ENCODE data around the gene LRRC4C.

LRRC4C gene

GRCh38 chr11:40118780-40119179 is 1340.7 kb downstream of the LRRC4C start:
- Histone ChIP-seq H3K4me3 (ENCODE audit: low read length in 2 of 2) (no peak overlapping the region), H3K4me1 (ENCODE audit: control insufficient read depth in 2 of 2, insufficient read depth in 2 of 2, low read length in 2 of 2) (no peaks in the 10 kb centered on the region), H3K9me3 (ENCODE audit: control insufficient read depth in 2 of 2, low read length in 2 of 2) (no peaks in the 10 kb centered on the region), H3K36me3 (ENCODE audit: control insufficient read depth in 2 of 2, insufficient read depth in 2 of 2, low read length in 2 of 2) (no peaks in the 10 kb centered on the region), H3K27ac (ENCODE audit: low read depth in 2 of 2, low read length in 2 of 2) (no peak overlapping the region), H3K9ac (ENCODE audit: low read depth in 1 of 2, low read length in 2 of 2) (no peak overlapping the region), H3K27me3 (ENCODE audit: control insufficient read depth in 2 of 2, insufficient read depth in 2 of 2, low read length in 2 of 2) (no peaks in the 10 kb centered on the region)

- H3K4me3 ChIP-seq (ENCODE audit: low read length in 2 of 2), result no peak overlapping the region
- no peaks in the 10 kb centered on the region for H3K36me3 ChIP-seq (ENCODE audit: control insufficient read depth in 2 of 2, insufficient read depth in 2 of 2, low read length in 2 of 2)
- H3K9me3 ChIP-seq (ENCODE audit: control insufficient read depth in 2 of 2, low read length in 2 of 2), result no peaks in the 10 kb centered on the region
- no peaks in the 10 kb centered on the region for H3K4me1 ChIP-seq (ENCODE audit: control insufficient read depth in 2 of 2, insufficient read depth in 2 of 2, low read length in 2 of 2)
- H3K27ac ChIP-seq (ENCODE audit: low read depth in 2 of 2, low read length in 2 of 2), result no peak overlapping the region
- no peak overlapping the region for H3K9ac ChIP-seq (ENCODE audit: low read depth in 1 of 2, low read length in 2 of 2)
- no peaks in the 10 kb centered on the region for H3K27me3 ChIP-seq (ENCODE audit: control insufficient read depth in 2 of 2, insufficient read depth in 2 of 2, low read length in 2 of 2)
These were observed 1341.4 kb downstream of the LRRC4C start for GRCh38 chr11:40118026-40118425.

GRCh38 chr11:40104941-40105550 is 1354.4 kb downstream of the LRRC4C start:
- Histone ChIP-seq H3K27me3 (ENCODE audit: control insufficient read depth in 2 of 2, insufficient read depth in 2 of 2, low read length in 2 of 2) (no peaks in the 10 kb centered on the region), H3K36me3 (ENCODE audit: control insufficient read depth in 2 of 2, insufficient read depth in 2 of 2, low read length in 2 of 2) (no peaks in the 10 kb centered on the region), H3K9ac (ENCODE audit: low read depth in 1 of 2, low read length in 2 of 2) (no peak overlapping the region), H3K4me3 (ENCODE audit: low read length in 2 of 2) (no peak overlapping the region), H3K9me3 (ENCODE audit: control insufficient read depth in 2 of 2, low read length in 2 of 2) (no peaks in the 10 kb centered on the region), H3K27ac (ENCODE audit: low read depth in 2 of 2, low read length in 2 of 2) (no peak overlapping the region), H3K4me1 (ENCODE audit: control insufficient read depth in 2 of 2, insufficient read depth in 2 of 2, low read length in 2 of 2) (no peaks in the 10 kb centered on the region)

DNA sequence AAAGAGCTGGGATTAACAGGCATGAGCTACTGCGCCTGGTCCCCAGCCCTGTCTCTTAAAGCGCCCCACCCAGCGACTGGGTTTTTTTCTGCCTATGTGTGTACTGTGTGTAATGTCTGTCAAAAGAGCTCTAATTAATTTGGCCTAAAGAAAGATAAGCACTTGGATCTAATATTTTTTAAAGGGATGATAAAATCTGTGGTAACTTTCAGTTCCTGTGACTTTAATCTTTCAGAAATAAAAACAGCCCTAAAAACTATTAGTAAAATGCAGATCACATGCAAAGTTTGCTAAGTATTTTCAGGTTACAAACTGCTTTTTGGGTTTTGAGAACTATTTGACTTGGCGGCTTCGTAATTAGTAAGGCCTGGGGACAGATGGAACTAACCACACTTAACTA is 1358.7 kb downstream of the LRRC4C start:
- Histone ChIP-seq H3K27ac (ENCODE audit: low read depth in 2 of 2, low read length in 2 of 2) (no peak overlapping the region), H3K4me3 (ENCODE audit: low read length in 2 of 2) (no peak overlapping the region), H3K9me3 (ENCODE audit: control insufficient read depth in 2 of 2, low read length in 2 of 2) (no peaks in the 10 kb centered on the region), H3K4me1 (ENCODE audit: control insufficient read depth in 2 of 2, insufficient read depth in 2 of 2, low read length in 2 of 2) (no peaks in the 10 kb centered on the region), H3K36me3 (ENCODE audit: control insufficient read depth in 2 of 2, insufficient read depth in 2 of 2, low read length in 2 of 2) (no peaks in the 10 kb centered on the region), H3K27me3 (ENCODE audit: control insufficient read depth in 2 of 2, insufficient read depth in 2 of 2, low read length in 2 of 2) (no peaks in the 10 kb centered on the region), H3K9ac (ENCODE audit: low read depth in 1 of 2, low read length in 2 of 2) (no peak overlapping the region)

DNA sequence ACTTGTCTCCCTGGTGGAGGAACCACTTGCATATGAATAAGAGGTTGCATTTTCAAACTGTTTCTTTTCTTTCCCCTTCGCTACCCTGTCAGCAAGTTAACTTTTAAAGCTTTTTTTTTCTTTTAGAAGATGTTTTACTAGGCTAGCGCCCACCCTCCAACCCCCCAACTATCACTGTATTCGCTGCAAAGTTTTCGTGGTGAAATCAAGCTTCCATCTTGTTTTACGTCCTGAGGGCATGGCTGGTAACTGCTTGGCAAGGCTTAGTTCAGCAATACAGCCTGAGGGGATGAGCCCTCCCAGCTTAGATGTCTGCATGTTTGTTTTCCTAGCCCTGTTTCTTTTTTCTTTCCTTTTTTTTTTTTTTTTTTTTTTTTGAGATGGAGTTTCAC is 1359.3 kb downstream of the LRRC4C start:
- H3K4me3 ChIP-seq (ENCODE audit: low read length in 2 of 2), result no peak overlapping the region
- H3K36me3 ChIP-seq (ENCODE audit: control insufficient read depth in 2 of 2, insufficient read depth in 2 of 2, low read length in 2 of 2), result no peaks in the 10 kb centered on the region
- no peaks in the 10 kb centered on the region for H3K27me3 ChIP-seq (ENCODE audit: control insufficient read depth in 2 of 2, insufficient read depth in 2 of 2, low read length in 2 of 2)
- H3K4me1 ChIP-seq (ENCODE audit: control insufficient read depth in 2 of 2, insufficient read depth in 2 of 2, low read length in 2 of 2), result no peaks in the 10 kb centered on the region
- H3K27ac ChIP-seq (ENCODE audit: low read depth in 2 of 2, low read length in 2 of 2), result no peak overlapping the region
- no peak overlapping the region for H3K9ac ChIP-seq (ENCODE audit: low read depth in 1 of 2, low read length in 2 of 2)
- H3K9me3 ChIP-seq (ENCODE audit: control insufficient read depth in 2 of 2, low read length in 2 of 2), result no peaks in the 10 kb centered on the region

DNA sequence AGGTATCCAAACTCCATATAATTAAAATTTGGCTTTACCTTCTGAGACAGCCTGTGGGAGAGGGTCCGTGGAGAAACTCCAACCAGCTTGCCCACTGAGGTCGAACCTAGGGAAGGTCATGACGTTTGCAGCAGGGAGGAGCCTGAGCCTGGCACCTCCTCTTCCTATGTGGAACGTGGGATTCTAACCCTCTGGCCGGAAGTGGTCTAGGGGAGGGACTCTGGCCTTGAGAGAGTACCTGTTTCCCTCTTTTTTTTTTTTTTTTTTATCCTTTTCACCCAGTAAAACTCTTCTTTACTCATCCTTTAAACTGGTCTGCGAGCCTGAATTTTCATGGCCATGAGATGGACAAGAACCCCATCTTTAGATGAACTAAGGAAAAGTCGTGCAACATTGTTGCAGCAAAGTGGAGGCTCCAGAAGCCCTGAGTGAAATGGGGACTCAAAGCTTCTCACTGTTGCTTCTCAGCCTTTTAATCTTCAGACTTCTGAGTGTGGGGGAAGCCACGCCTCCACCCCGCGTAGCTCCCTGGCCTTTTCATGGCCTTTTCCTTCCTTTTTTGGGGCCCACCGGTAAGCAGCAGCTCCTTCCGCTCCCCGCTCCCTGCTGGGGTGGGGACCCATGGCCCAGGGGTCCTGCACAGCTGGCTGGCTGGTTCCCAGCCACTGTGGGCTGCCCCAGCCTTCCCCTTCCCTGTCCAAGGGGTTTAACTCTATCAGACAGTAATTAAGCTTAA is 1359.9 kb downstream of the LRRC4C start:
- no peak overlapping the region for H3K4me3 ChIP-seq (ENCODE audit: low read length in 2 of 2)
- no peak overlapping the region for H3K9ac ChIP-seq (ENCODE audit: low read depth in 1 of 2, low read length in 2 of 2)
- no peak overlapping the region for H3K27ac ChIP-seq (ENCODE audit: low read depth in 2 of 2, low read length in 2 of 2)
- no peaks in the 10 kb centered on the region for H3K9me3 ChIP-seq (ENCODE audit: control insufficient read depth in 2 of 2, low read length in 2 of 2)
- H3K36me3 ChIP-seq (ENCODE audit: control insufficient read depth in 2 of 2, insufficient read depth in 2 of 2, low read length in 2 of 2), result no peaks in the 10 kb centered on the region
- no peaks in the 10 kb centered on the region for H3K27me3 ChIP-seq (ENCODE audit: control insufficient read depth in 2 of 2, insufficient read depth in 2 of 2, low read length in 2 of 2)
- H3K4me1 ChIP-seq (ENCODE audit: control insufficient read depth in 2 of 2, insufficient read depth in 2 of 2, low read length in 2 of 2), result no peaks in the 10 kb centered on the region

GRCh38 chr11:40095446-40095845 is 1364.0 kb downstream of the LRRC4C start:
- H3K9ac ChIP-seq (ENCODE audit: low read depth in 1 of 2, low read length in 2 of 2), result no peak overlapping the region
- H3K9me3 ChIP-seq (ENCODE audit: control insufficient read depth in 2 of 2, low read length in 2 of 2), result no peaks in the 10 kb centered on the region
- H3K36me3 ChIP-seq (ENCODE audit: control insufficient read depth in 2 of 2, insufficient read depth in 2 of 2, low read length in 2 of 2), result no peaks in the 10 kb centered on the region
- no peak overlapping the region for H3K27ac ChIP-seq (ENCODE audit: low read depth in 2 of 2, low read length in 2 of 2)
- no peak overlapping the region for H3K4me3 ChIP-seq (ENCODE audit: low read length in 2 of 2)
- H3K27me3 ChIP-seq (ENCODE audit: control insufficient read depth in 2 of 2, insufficient read depth in 2 of 2, low read length in 2 of 2), result no peaks in the 10 kb centered on the region
- H3K4me1 ChIP-seq (ENCODE audit: control insufficient read depth in 2 of 2, insufficient read depth in 2 of 2, low read length in 2 of 2), result no peaks in the 10 kb centered on the region

DNA sequence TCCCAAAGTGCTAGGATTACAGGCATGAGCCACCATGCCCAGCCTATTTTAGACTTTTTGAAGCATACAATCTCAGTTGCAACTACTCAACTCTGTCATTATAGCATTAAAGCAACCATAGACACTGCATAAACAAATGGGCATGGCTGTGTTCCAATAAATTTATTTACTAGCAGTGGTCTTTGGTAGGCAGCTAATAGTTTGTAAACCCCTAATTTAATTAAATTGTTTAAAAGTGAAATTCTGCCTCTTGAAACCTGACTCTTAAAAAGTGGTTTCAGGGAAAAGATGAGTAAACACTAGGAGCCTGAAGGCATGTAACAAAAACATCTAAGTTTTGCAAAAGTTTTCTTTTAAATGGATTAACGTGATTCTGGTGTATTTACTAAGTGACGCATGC is 1364.5 kb downstream of the LRRC4C start:
- H3K27ac ChIP-seq (ENCODE audit: low read depth in 2 of 2, low read length in 2 of 2), result no peak overlapping the region
- H3K9ac ChIP-seq (ENCODE audit: low read depth in 1 of 2, low read length in 2 of 2), result no peak overlapping the region
- H3K4me1 ChIP-seq (ENCODE audit: control insufficient read depth in 2 of 2, insufficient read depth in 2 of 2, low read length in 2 of 2), result no peaks in the 10 kb centered on the region
- H3K4me3 ChIP-seq (ENCODE audit: low read length in 2 of 2), result no peak overlapping the region
- H3K36me3 ChIP-seq (ENCODE audit: control insufficient read depth in 2 of 2, insufficient read depth in 2 of 2, low read length in 2 of 2), result no peaks in the 10 kb centered on the region
- no peaks in the 10 kb centered on the region for H3K27me3 ChIP-seq (ENCODE audit: control insufficient read depth in 2 of 2, insufficient read depth in 2 of 2, low read length in 2 of 2)
- H3K9me3 ChIP-seq (ENCODE audit: control insufficient read depth in 2 of 2, low read length in 2 of 2), result no peaks in the 10 kb centered on the region

DNA sequence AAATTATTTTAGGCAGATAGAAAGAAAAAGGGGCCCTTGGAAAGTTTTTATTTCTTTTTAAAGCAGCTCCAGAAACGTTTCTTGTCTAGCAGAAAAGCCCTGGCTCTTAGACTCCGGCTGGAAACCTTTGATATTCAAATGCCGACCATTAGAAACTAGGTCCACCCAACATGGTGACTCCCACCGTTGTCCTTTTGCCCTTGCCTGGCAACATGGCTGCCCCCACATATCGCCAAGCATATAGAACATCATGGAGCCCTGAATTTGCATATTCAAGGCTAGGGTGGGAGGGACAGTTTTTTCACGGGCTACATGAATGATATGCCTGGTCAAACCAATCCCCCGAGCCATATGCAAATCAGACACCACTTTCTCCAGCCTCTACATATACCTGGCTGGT is 1379.0 kb downstream of the LRRC4C start:
- H3K4me1 ChIP-seq (ENCODE audit: control insufficient read depth in 2 of 2, insufficient read depth in 2 of 2, low read length in 2 of 2), result no peaks in the 10 kb centered on the region
- H3K27ac ChIP-seq (ENCODE audit: low read depth in 2 of 2, low read length in 2 of 2), result no peak overlapping the region
- no peak overlapping the region for H3K9ac ChIP-seq (ENCODE audit: low read depth in 1 of 2, low read length in 2 of 2)
- H3K4me3 ChIP-seq (ENCODE audit: low read length in 2 of 2), result no peak overlapping the region
- no peaks in the 10 kb centered on the region for H3K27me3 ChIP-seq (ENCODE audit: control insufficient read depth in 2 of 2, insufficient read depth in 2 of 2, low read length in 2 of 2)
- no peaks in the 10 kb centered on the region for H3K9me3 ChIP-seq (ENCODE audit: control insufficient read depth in 2 of 2, low read length in 2 of 2)
- H3K36me3 ChIP-seq (ENCODE audit: control insufficient read depth in 2 of 2, insufficient read depth in 2 of 2, low read length in 2 of 2), result no peaks in the 10 kb centered on the region
